Caki2 (cell line): ENCODE results near the gene CIZ1. TPM values are rescaled to one million over a fixed set of nuclear protein-coding genes. Genes with fewer than 3 reads are reported as not detected.

Experiments used
- DNase-seq: peaks from one replicate; pipeline ENCODE4 v3.0.0-alpha.2; 2015; ENCODE audit warnings: low read depth
- in situ Hi-C: cut with HindIII; loops from 2 replicates; pipeline ENCODE4 v1.10.0; 2016; ENCODE audit warnings: low sequenced_read_pairs, low pct_unique_long_range_greater_than_20kb, mixed read lengths
- total RNA-seq: library from RNA; depleted of rRNA; stranded (reverse); fragments of >200 nt; shearing (Covaris generic); gene quantifications from 2 replicates; pipeline ENCODE4 v1.2.3, GENCODE V29; 2014; ENCODE audit warnings: low replicate concordance; rRNA removed

The CIZ1 gene
- total RNA-seq, 1 experiment from 2014 or later, result 27.7 TPM

GRCh38 chr9:128121924-128122808 lies 69.2 kb downstream of the CIZ1 start:
- in situ Hi-C loops, result no loop called here
- no peak for DNase-seq

- no peak for DNase-seq
- in situ Hi-C loops, result no loop called here
These were observed 69.9 kb downstream of the CIZ1 start for GRCh38 chr9:128121466-128121810.

- in situ Hi-C loops, result no loop called here
- no peak for DNase-seq
These were observed 70.5 kb downstream of the CIZ1 start for GRCh38 chr9:128120741-128121465.

- in situ Hi-C loops, result no loop called here
- no peak for DNase-seq
These were observed 71.2 kb downstream of the CIZ1 start for GRCh38 chr9:128120061-128120740.

- in situ Hi-C loops, result no loop called here
- DNase-seq, result no peak
These were observed 72.3 kb downstream of the CIZ1 start for GRCh38 chr9:128118971-128119665.

GRCh38 chr9:128118472-128118857 lies 72.9 kb downstream of the CIZ1 start:
- no peak for DNase-seq
- in situ Hi-C loops, result no loop called here

GRCh38 chr9:128117613-128118471 lies 73.5 kb downstream of the CIZ1 start:
- DNase-seq, result peak; percentile 72
- in situ Hi-C loops, result no loop called here

GRCh38 chr9:128116104-128117083 lies 75.0 kb downstream of the CIZ1 start:
- DNase-seq, result no peak
- in situ Hi-C loops, result no loop called here

Other genes starting within 250 kb of the CIZ1 start
- 93.4 and 140 TPM in 2 replicates for gene EEIG1, start 210.6 kb downstream of the CIZ1 start, total RNA-seq
- 12.3 and 24.5 TPM in 2 replicates for gene NAIF1, start 124.3 kb downstream of the CIZ1 start, total RNA-seq
- gene SLC25A25, start 123.3 kb downstream of the CIZ1 start, total RNA-seq, result 5.0 and 14.5 TPM in 2 replicates
- gene PTGES2, start 63.8 kb downstream of the CIZ1 start, total RNA-seq, result 93.5 and 114 TPM in 2 replicates
- gene LCN2, start 42.1 kb downstream of the CIZ1 start, total RNA-seq, result 2.2 TPM in 1 of 2 replicates, not detected in the other
- gene BBLN, start 31.3 kb downstream of the CIZ1 start, total RNA-seq, result 172 and 199 TPM in 2 replicates
- gene DNM1, start 11.8 kb upstream of the CIZ1 start, total RNA-seq, result 15.3 and 22.3 TPM in 2 replicates
- 44.6 and 79.8 TPM in 2 replicates for gene GOLGA2, start 84.4 kb upstream of the CIZ1 start, total RNA-seq
- gene SWI5, start 84.7 kb upstream of the CIZ1 start, total RNA-seq, result 97.2 and 141 TPM in 2 replicates
- 17.2 and 29.2 TPM in 2 replicates for gene TRUB2, start 130.9 kb upstream of the CIZ1 start, total RNA-seq
- 76.4 and 85.3 TPM in 2 replicates for gene COQ4, start 131.3 kb upstream of the CIZ1 start, total RNA-seq
- gene SLC27A4, start 149.0 kb upstream of the CIZ1 start, total RNA-seq, result 18.8 and 22.0 TPM in 2 replicates
- gene URM1, start 179.8 kb upstream of the CIZ1 start, total RNA-seq, result 71.8 and 107 TPM in 2 replicates
- 25.2 and 50.6 TPM in 2 replicates for gene CERCAM, start 229.3 kb upstream of the CIZ1 start, total RNA-seq